Fibroblast of lung (primary cell): ENCODE results near the gene MARVELD3.

Experiments used
- EZH2 ChIP-seq: IDR thresholded peaks from 2 replicates; pipeline ENCODE4 v1.5.1; 2012; ENCODE audit warnings: low read length, control low read depth, mild to moderate bottlenecking; ENCODE audit errors: missing control alignments
- TF ChIP-seq, protein P1 (sequence below), 2 donors: IDR thresholded peaks in 1 of 2; conservative IDR thresholded peaks in 1 of 2; 1 replicate in 1 of 2; 2 replicates in 1 of 2; pipeline ENCODE4 v1.5.1; 2011 to 2012; ENCODE audit warnings: low read length in 2 of 2, control low read depth in 1 of 2, inconsistent platforms in 1 of 2, low read depth in 1 of 2, mild to moderate bottlenecking in 1 of 2

DNA sequence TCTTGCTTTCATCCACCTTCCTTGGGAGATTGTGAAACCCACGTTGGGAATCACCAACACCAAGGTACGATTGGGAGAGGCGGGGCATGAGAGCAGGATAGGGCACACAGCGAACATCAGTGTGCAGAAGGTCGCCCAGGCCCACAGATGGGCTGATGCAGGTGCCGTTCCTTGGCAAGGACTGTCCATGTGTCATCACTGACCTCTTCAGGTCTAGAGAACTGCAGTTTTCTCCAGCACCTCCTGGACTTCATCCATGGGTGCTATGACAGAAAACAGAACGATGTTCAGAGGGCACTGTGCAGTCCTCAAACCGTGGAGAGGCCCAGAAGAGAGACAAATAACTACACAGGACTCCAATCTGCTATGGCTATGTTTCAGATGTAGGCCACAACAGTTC lies 25.2 kb upstream of the MARVELD3 start:
- TF ChIP-seq, protein P1, sequence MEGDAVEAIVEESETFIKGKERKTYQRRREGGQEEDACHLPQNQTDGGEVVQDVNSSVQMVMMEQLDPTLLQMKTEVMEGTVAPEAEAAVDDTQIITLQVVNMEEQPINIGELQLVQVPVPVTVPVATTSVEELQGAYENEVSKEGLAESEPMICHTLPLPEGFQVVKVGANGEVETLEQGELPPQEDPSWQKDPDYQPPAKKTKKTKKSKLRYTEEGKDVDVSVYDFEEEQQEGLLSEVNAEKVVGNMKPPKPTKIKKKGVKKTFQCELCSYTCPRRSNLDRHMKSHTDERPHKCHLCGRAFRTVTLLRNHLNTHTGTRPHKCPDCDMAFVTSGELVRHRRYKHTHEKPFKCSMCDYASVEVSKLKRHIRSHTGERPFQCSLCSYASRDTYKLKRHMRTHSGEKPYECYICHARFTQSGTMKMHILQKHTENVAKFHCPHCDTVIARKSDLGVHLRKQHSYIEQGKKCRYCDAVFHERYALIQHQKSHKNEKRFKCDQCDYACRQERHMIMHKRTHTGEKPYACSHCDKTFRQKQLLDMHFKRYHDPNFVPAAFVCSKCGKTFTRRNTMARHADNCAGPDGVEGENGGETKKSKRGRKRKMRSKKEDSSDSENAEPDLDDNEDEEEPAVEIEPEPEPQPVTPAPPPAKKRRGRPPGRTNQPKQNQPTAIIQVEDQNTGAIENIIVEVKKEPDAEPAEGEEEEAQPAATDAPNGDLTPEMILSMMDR (conservative IDR thresholded peaks at IDR 0.05 in 1 of 2, IDR thresholded peaks at IDR 0.05 in 1 of 2; ENCODE audit: low read depth in 1 of 2, low read length in 2 of 2), result no peak
- no peak for TF ChIP-seq EZH2
